CD4-positive, alpha-beta T cell treated with Interleukin-17A for 4 hours (primary cell): Measurements from ENCODE around the gene SNX22.
"Not testable (repeated sequence)": the region's sequence is repeated elsewhere in the genome, so short reads cannot be mapped to it uniquely, and the experiment has no call there.

ENCODE experiments used
- DNase-seq: peaks from one replicate; pipeline ENCODE4 v3.0.0-alpha.2; 2020; ENCODE audit warnings: mixed read lengths

SNX22 gene

GRCh38 chr15:64151727-64152506, at the start of gene SNX22:
SNX22 (plus strand) TSS chr15:64151731; CDS start chr15:64151776, 45 bp downstream.
- DNase-seq, result peak; percentile 45

GRCh38 chr15:64102497-64102896, 49.0 kb upstream of the SNX22 start:
- no peak for DNase-seq

GRCh38 chr15:64105113-64105704, 46.3 kb upstream of the SNX22 start:
- DNase-seq, result no peak

GRCh38 chr15:64107337-64107736, 44.2 kb upstream of the SNX22 start:
- no peak for DNase-seq

- DNase-seq, result not testable (repeated sequence)
These were observed 41.3 kb upstream of the SNX22 start for GRCh38 chr15:64110108-64110701.

DNA sequence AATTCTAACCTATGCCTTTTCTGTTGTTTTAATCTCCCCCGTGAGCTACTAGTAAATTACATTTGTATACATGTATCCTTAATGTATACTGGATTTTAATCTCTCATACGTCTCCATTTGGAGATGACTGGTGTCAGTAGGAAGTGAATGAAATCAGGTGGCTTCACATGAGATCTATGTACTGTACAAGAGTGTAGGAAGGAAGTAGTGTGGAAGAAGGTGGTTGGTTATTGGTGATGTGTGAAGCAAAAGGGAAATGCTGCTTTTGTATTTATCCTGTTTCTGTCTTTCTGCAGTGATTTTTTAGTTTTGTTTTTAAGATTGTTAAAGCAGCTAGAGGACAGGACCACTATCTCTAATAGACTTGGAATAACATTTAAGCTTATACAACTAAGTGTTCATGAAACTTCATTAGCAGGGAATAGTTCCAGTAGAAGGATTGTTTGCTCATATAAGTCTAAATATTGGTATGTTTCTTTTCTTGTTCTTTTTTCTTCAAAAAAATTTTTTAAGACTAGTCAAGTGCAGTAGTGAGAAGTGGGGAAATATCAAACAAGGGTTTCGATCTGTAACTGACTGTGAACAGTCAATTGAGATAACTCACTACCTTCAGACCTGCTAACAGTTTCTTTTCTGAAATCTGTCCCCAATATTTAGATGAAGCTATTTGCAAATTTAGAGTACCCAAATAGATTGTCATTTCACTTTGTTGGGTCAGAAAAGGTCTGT, 40.4 kb upstream of the SNX22 start:
- DNase-seq, result no peak

DNA sequence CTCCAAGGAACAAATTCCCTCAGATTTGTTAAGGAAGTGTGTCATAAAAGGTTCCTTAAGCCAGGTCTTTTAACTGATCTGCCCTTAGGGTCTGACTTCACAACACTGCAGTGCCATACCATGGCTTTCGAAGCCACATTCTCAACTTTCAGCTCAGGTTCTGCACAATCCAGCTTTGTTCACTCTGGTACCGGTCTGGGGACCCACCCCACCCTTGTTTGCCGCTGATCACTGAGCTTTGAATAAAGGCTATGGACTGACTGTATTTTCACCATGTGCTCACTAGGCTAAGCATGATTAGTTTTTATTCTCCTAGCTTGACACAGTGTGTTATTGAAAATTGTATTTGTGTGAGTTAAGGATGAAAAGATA, 39.9 kb upstream of the SNX22 start:
- DNase-seq, result no peak

GRCh38 chr15:64112073-64112772, 39.3 kb upstream of the SNX22 start:
- no peak for DNase-seq

DNA sequence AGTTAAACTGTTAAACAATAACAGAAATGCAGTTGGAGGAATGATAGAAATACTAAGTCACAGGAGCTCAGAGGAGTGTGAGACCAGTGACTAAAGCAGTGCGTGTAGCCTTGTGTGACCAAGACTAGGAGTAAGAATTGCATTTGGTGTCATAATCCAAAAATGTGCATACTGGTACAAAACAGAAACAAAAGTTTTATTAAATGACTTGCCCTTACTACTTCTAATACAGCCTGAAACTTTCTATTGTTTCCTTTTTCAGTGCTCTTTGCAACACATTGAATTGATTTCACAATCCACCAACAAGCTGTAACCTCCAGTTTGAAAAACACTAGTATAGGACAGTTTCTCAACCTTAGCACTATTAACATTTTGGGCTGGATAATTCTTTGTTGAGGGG, 38.6 kb upstream of the SNX22 start:
- DNase-seq, result no peak

DNA sequence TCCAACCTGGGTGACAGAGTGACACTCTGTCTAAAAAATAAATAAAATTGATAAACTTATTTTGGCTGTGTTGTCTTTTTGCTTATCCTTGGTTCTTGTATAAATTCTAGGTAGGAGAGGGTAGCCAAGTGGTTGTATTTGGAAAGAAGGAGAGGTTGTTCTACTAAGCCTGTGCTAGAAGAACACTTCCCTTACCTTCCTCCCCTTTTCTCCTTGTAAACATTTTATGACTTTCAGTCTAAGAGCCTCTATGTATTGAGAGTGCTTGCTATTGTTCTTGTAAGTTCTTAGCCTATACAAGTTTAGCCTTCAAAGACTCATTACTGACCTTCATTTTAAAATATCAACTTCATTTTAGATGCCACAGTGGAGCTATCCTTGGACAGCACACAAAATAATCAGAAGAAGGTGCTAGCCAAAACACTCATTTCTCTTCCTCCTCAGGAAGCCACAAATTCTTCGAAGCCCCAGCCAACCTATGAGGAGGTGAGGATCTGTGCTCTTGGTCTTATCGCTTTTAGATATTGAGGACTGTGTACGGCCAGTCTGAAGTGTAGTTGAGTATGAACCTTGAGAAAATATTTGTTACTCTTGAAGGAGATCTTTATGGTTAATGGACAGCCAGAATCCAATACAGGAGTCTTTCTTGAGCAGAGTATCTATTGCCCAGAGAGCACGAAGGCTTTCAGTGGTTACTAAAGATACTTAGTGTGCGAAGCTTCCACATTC, 33.6 kb upstream of the SNX22 start:
- no peak for DNase-seq

DNA sequence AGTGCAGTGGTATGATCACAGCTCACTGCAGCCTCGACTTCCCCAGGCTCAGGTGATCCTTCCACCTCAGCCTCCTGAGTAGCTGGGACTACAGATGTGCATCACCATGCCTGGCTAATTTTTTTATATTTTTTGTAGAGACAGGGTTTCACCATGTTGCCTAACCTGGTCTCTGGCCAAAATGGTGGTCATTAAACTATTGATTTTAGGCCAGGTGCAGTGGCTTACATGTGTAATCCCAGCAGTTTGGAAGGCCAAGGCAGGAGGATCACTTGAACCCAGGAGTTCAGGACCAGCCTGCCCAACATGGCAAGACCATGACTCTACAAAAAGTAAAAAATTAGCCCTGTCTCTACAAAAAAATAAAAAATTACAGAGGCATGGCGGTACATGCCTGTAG, 31.2 kb upstream of the SNX22 start:
- not testable (repeated sequence) for DNase-seq

DNA sequence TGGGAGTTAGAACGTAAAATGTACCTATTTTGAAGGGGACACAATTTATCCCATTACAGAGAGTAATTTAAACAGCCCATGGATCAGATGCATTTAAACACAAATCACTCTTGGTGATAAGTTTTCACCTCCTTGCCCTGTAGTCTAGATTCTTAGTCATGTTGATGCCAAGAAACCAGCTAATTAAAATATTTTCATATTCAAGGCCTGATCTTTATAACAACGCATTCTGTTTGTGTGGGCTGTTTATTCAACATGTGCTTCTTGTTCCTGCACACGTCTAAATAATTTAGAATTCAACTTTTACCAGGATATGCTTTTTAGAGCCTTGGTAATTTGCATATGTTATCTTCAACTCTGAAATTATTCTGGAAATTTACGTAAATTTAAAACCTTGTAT, 29.9 kb upstream of the SNX22 start:
- no peak for DNase-seq

DNA sequence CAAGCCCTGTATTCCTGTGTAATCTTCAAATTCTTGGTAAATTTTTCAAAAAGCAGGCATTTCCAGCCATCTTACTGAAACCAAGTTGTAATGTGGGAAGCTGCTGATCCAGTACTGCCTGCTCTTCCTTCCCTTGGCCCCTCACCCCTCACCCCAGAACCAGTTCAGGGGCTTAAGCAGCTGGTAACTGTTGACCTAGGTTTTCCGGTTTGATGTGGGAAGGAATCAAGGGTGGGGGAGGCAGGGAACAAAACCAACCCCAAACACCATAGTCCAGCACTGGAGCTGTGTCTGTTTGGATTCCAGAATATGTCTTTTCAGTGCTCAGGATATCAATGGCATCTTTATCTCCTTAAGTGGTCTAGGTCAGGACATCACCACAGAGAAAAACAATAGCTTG, 29.1 kb upstream of the SNX22 start:
- DNase-seq, result no peak

DNA sequence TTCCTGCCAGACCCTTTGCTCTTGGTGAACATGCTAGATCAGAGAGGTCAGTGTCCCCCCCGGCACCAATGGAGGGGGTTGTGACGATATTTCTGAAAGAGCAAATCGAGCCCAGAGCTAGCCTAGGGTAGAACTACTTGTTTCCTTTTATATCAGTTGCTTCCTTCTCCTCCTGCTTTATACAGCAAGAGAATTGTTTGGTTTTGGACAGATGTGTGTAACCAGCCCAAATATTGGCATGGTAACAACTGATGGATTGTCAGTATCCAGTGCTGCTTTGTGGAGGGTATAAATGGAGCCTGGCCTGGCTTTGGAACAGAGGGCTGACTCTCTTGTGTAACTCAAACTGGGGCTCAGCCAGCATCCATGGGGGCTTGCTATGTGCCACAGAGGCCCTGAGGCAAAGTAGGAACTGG, 28.6 kb upstream of the SNX22 start:
- DNase-seq, result no peak

GRCh38 chr15:64125978-64126377, 25.6 kb upstream of the SNX22 start:
- DNase-seq, result no peak

DNA sequence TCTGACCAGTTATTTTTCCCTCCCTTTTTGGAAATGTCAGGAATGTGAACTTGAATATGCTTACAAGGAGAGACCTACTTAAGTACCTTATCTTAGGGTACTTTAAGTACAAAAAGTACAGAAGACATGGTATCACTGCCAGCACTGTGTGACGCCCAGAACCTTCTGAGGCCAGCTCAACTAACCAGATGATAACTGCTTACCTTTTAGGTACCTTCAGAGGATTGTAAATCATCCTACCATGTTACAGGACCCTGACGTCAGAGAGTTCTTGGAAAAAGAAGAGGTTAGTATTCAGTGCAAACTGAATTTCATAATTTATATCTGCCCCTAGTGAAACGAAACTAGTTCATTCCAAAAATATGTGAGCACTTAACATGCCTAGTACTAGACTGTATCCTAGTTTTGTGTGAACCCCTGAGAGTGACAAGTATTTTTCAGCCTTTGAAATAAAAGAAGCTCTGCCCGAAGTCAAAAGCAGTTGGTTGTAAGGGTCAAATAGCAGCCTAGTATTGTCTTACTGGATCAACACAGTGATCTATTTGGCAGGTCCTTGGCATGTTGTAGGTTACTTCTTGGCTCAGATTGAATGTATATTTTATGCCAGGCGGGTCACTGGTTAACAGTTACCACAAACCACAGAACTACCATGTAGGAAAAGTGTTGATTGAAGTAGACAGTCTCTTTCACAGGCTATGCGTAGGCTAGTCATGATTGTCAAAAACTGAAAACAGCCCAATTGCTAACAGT, 23.8 kb upstream of the SNX22 start:
- DNase-seq, result no peak

DNA sequence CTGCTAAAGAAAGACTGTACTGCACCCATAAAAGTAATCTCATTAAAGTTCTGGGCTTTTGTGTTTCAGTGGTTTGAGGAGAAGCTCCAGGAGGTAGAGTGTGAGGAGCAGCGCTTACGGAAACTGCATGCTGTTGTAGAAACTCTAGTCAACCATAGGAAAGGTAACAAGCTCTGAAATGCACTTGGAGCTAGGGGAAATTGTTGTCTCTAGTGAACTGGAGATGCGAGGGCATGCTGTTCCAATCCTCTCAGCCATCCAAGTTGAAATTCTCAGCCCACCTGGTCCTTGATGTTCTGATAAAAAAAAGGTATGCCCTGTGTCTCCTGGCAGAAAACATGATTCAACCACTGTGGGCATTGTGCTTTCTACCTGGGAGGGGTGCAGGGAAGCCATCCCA, 21.4 kb upstream of the SNX22 start:
- no peak for DNase-seq

- DNase-seq, result no peak
These were observed 20.0 kb upstream of the SNX22 start for GRCh38 chr15:64131547-64131946.

- DNase-seq, result no peak
These were observed 19.3 kb upstream of the SNX22 start for GRCh38 chr15:64132217-64132616.

- no peak for DNase-seq
These were observed 17.7 kb upstream of the SNX22 start for GRCh38 chr15:64133623-64134344.

DNA sequence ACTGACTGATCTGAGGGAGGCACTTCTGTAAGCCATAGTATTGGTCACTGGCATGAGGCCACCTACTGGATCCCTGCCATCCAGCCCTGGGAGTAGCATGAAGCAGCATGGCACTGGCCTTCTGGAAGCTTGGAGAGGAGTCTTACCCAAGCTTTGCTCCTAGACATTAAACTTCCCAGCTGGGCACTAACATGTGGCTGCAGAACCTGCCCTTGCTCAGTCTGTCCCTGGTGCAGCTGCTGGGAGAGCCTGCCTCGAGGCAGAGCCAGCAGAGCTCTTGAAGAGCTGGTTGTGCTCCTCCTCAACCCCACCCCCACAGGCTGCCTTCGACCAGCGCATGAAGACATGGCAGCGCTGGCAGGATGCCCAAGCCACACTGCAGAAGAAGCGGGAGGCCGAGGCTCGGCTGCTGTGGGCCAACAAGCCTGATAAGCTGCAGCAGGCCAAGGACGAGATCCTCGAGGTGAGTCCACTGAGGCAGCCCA, 17.1 kb upstream of the SNX22 start:
- no peak for DNase-seq
